HepG2 (cell line): ENCODE results near the gene LCTL. TPM values are rescaled to one million over a fixed set of nuclear protein-coding genes. Genes with fewer than 3 reads are reported as not detected.

Experiments used
- ATAC-seq: fragments of 200-7000 bp; cut with Tn5 transposase; 3 replicates; pipeline ENCODE4 v1.9.1; 2020; ENCODE audit warnings: mild to moderate bottlenecking, moderate library complexity
- BruUV-seq: library from RNA; stranded (reverse); fragments of 400-500 nt; replicated peaks from 2 replicates; lab custom pipeline; 2021; lab: Mats Ljungman, UMichigan
- CTCF ChIA-PET: fragments of 300-600 bp; formaldehyde crosslinking; extraction: SDS; loops from one replicate; lab custom pipeline; 2021; ENCODE audit warnings: low total read pairs, inconsistent platforms, low intra/inter-chr PET ratio; lab: Yijun Ruan, JAX
- POLR2A ChIA-PET: fragments of 350-600 bp; sonication (Branson Sonifier 250); formaldehyde crosslinking; loops from one replicate; lab custom pipeline; 2020; ENCODE audit warnings: antibody characterized with exemption, inconsistent platforms; lab: Yijun Ruan, JAX
- DNase-seq: peaks from one replicate; pipeline ENCODE4 v3.0.0-alpha.2; 2015; ENCODE audit warnings: low spot score
- FAIRE-seq: peaks from 3 replicates; lab custom pipeline; 2011; peaks lifted over from hg19 to GRCh38; lab: Jason Lieb, UNC
- H2AFZ ChIP-seq: one replicate; pipeline ENCODE4 v1.6.1; 2011; ENCODE audit warnings: low read length, inconsistent platforms
- H3K27ac ChIP-seq: fragments of 300-600 bp; 3 replicates; pipeline ENCODE4 v1.8.0; 2011; ENCODE audit warnings: mixed run types, mild to moderate bottlenecking, mixed read lengths, low read length, inconsistent platforms; ENCODE audit not compliant: insufficient read depth; ENCODE audit errors: extremely low read length
- H3K27me3 ChIP-seq, 2 experiments: fragments of 200-600 bp in 1 of 2; 2 replicates in 1 of 2; 3 replicates in 1 of 2; pipeline versions ENCODE4 v1.6.0 to v1.8.0; 2011; ENCODE audit warnings: low read length in 2 of 2, mild to moderate bottlenecking in 2 of 2, moderate library complexity in 2 of 2, inconsistent platforms in 1 of 2; ENCODE audit not compliant: insufficient read depth in 2 of 2, control insufficient read depth in 1 of 2
- H3K36me3 ChIP-seq, 2 experiments: fragments of 200-600 bp in 1 of 2; replicated peaks in 1 of 2; 2 replicates in 1 of 2; 3 replicates in 1 of 2; pipeline versions ENCODE4 v1.5.1 to v1.8.0; 2011; ENCODE audit warnings: low read length in 2 of 2, inconsistent platforms in 1 of 2; ENCODE audit not compliant: insufficient read depth in 2 of 2, control insufficient read depth in 1 of 2
- H3K4me1 ChIP-seq: 2 replicates; pipeline ENCODE4 v1.5.1; 2012; ENCODE audit warnings: low read length, inconsistent platforms; ENCODE audit not compliant: insufficient read depth
- H3K4me2 ChIP-seq: 2 replicates; pipeline ENCODE4 v1.6.0; 2011; ENCODE audit warnings: low read depth, low read length, inconsistent platforms
- H3K4me3 ChIP-seq, 3 experiments: fragments of 200-600 bp in 1 of 3; sonication (generic), shearing (Covaris generic) in 1 of 3; replicated peaks in 1 of 3; 2 replicates each; pipeline ENCODE4 v1.5.1; 2011 to 2016; ENCODE audit warnings: low read length in 3 of 3, inconsistent platforms in 2 of 3, low read depth in 2 of 3, mild to moderate bottlenecking in 2 of 3, control low read depth in 1 of 3, mixed read lengths in 1 of 3; ENCODE audit not compliant: insufficient read depth in 1 of 3
- H3K79me2 ChIP-seq: one replicate; pipeline ENCODE4 v1.6.1; 2011; ENCODE audit warnings: low read length, inconsistent platforms; ENCODE audit not compliant: insufficient read depth
- H3K9ac ChIP-seq: 2 replicates; pipeline ENCODE4 v1.6.0; 2011; ENCODE audit warnings: mild to moderate bottlenecking, low read depth, low read length, inconsistent platforms; ENCODE audit not compliant: insufficient read depth
- H3K9me3 ChIP-seq: 2 replicates; pipeline ENCODE4 v1.5.1; 2012; ENCODE audit warnings: mild to moderate bottlenecking, low read length
- H4K20me1 ChIP-seq: 2 replicates; pipeline ENCODE4 v1.6.0; 2011; ENCODE audit warnings: inconsistent platforms, mild to moderate bottlenecking, low read length, moderate library complexity; ENCODE audit not compliant: insufficient read depth
- FOXK1 ChIP-seq: sonication (generic); formaldehyde crosslinking; IDR thresholded peaks from 2 replicates; pipeline ENCODE4 v1.4.0; 2020; ENCODE audit warnings: low read depth, missing genetic modification reagents, borderline replicate concordance
- HNRNPUL1 ChIP-seq: fragments of 200-400 bp; formaldehyde crosslinking; IDR thresholded peaks from 2 replicates; pipeline ENCODE4 v1.6.1; 2017; ENCODE audit warnings: low read depth, mild to moderate bottlenecking, low read length, moderate library complexity
- IRF2 ChIP-seq: IDR thresholded peaks from 2 replicates; pipeline ENCODE4 v1.6.1; 2018; ENCODE audit warnings: missing genetic modification reagents, missing compliant biosample characterization
- NFYB ChIP-seq: sonication (generic); formaldehyde crosslinking; IDR thresholded peaks from 2 replicates; pipeline ENCODE4 v1.4.0; 2020; ENCODE audit warnings: missing genetic modification reagents
- TFAP4 ChIP-seq: sonication (generic); IDR thresholded peaks from 2 replicates; pipeline ENCODE4 v1.6.1; 2016; ENCODE audit warnings: low read depth, borderline replicate concordance
- TOPORS ChIP-seq: sonication (generic); formaldehyde crosslinking; IDR thresholded peaks from 2 replicates; pipeline ENCODE4 v1.8.0; 2023; ENCODE audit warnings: mild to moderate bottlenecking, missing genetic modification reagents
- TRIM24 ChIP-seq: sonication (generic); formaldehyde crosslinking; IDR thresholded peaks from 2 replicates; pipeline ENCODE4 v1.8.0; 2022; ENCODE audit warnings: mild to moderate bottlenecking, missing genetic modification reagents
- XRCC5 ChIP-seq: fragments of 200-400 bp; formaldehyde crosslinking; optimal IDR thresholded peaks from 2 replicates; pipeline ENCODE3; 2017; ENCODE audit warnings: mild to moderate bottlenecking, low read length
- ZFP37 ChIP-seq: sonication (generic); formaldehyde crosslinking; IDR thresholded peaks from 2 replicates; pipeline ENCODE4 v1.4.0; 2020; ENCODE audit warnings: missing genetic modification reagents, borderline replicate concordance
- ZNF230 ChIP-seq: sonication (generic); formaldehyde crosslinking; IDR thresholded peaks from 2 replicates; pipeline ENCODE4 v1.4.0; 2020; ENCODE audit warnings: mild to moderate bottlenecking, missing genetic modification reagents
- ZNF792 ChIP-seq: IDR thresholded peaks from 2 replicates; pipeline ENCODE4 v1.6.1; 2016
- WGBS: methylation state at CpG from one replicate; pipeline ENCODE4 v1.1.6; 2017; ENCODE audit warnings: low lambda C conversion rate; 5-methylcytosine and 5-hydroxymethylcytosine counted together
- in situ Hi-C: cut with HindIII; loops from 2 replicates; pipeline ENCODE4 v1.10.0; 2017; ENCODE audit warnings: low pct_unique_long_range_greater_than_20kb; ENCODE audit not compliant: extremely low pct_ligation_motif_present
- intact Hi-C: fragments of 100-400 bp; cut with micrococcal nuclease; formaldehyde crosslinking; loops from one replicate; pipeline ENCODE4 v1.10.0; 2022; ENCODE audit not compliant: unreplicated experiment
- polyA plus RNA-seq, 8 experiments: library from polyadenylated mRNA; depleted of rRNA in 3 of 8; stranded (reverse) in 7 of 8; unstranded in 1 of 8; fragments of >200 nt; fragmentation: Illumina TruSeq in 4 of 8; extraction: Trizol in 4 of 8; gene quantifications; 2 replicates each; pipeline versions ENCODE4 v1.2.1 to v1.2.3, GENCODE V29; 2011 to 2016; ENCODE audit warnings: low read depth in 4 of 8, missing spikeins in 1 of 8, mixed read lengths in 1 of 8; ENCODE audit not compliant: insufficient read depth in 1 of 8
- total RNA-seq, 5 experiments: library from RNA; depleted of rRNA; stranded (reverse); fragments of >200 nt; fragmentation: Illumina TruSeq; extraction: Trizol; gene quantifications; 2 replicates each; pipeline ENCODE4 v1.2.3, GENCODE V29; 2016; ENCODE audit warnings: low read depth in 1 of 5
- TF ChIP-seq, protein P1 (sequence below): sonication (generic); formaldehyde crosslinking; IDR thresholded peaks from 2 replicates; pipeline ENCODE4 v1.5.1; 2020; ENCODE audit warnings: mild to moderate bottlenecking, missing genetic modification reagents
- TF ChIP-seq, protein P2 (sequence below): sonication (generic); formaldehyde crosslinking; IDR thresholded peaks from 2 replicates; pipeline ENCODE4 v1.5.0; 2020; ENCODE audit warnings: mild to moderate bottlenecking, missing genetic modification reagents

The LCTL gene
- total and polyA plus RNA-seq, 2 of the 13 experiments (the other 11 are each of a cell fraction or from before 2014, with no cell fraction given): 0.96 to 1.4 TPM

DNA sequence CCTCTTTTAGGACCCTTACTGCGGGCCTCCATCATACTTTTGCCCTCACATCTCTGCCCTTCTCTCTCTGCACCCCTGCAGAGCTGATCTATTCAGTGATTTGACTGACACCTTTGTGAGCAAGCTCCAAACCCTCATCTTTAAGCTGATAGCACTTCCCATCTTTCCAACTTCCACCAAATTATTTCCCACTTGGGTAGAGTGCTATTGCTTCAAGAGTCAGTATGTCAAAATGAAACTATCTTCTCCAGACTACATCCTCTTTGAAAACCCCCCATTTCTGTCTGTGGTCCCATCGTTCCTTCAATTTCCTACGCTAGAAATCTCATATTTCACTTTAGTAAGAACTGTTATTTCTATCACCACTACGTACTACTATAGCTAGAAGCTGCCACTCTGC lies 41.0 kb downstream of the LCTL start:
- peaks cover 5 to 38% of the 10 kb centered on the region in 2 experiments; a peak in 4 of 5 replicates for H3K36me3 ChIP-seq
- no TSS peak for BruUV-seq
- ATAC-seq (no peak), DNase-seq (no peak), FAIRE-seq (no peak)
- in situ Hi-C loops: no loop called here
- no peak overlapping the region for H3K27ac ChIP-seq
- H3K27me3 ChIP-seq: no peaks in the 10 kb centered on the region
- POLR2A ChIA-PET: no interaction called here
- WGBS: 89% methylated on average over 4 of the region's 4 CpGs
- no peaks in the 10 kb centered on the region for H3K79me2 ChIP-seq
- no peak overlapping the region for H3K9ac ChIP-seq
- intact Hi-C loops: no loop called here
- H4K20me1 ChIP-seq: no peaks in the 10 kb centered on the region
- no peak overlapping the region for H3K4me3 ChIP-seq
- no peak overlapping the region for H3K4me2 ChIP-seq
- H3K4me1 ChIP-seq: no peaks in the 10 kb centered on the region
- no peaks in the 10 kb centered on the region for H3K9me3 ChIP-seq
- TF ChIP-seq ZFP37 (CRISPR knock-in tag): no peak
- TF ChIP-seq, all 625 proteins: peak for 0
- no peak overlapping the region for H2AFZ ChIP-seq
- CTCF ChIA-PET: no interaction called here

GRCh38 chr15:66523926-66524325 lies 41.9 kb downstream of the LCTL start:
- H3K36me3 ChIP-seq: peaks cover 3 to 31% of the 10 kb centered on the region in 2 experiments; a peak in 4 of 5 replicates
- H2AFZ ChIP-seq: no peak overlapping the region
- no peaks in the 10 kb centered on the region for H4K20me1 ChIP-seq
- in situ Hi-C loops (no loop called here), intact Hi-C loops (no loop called here)
- WGBS: 93% methylated on average over 3 of the region's 3 CpGs
- DNase-seq (no peak), FAIRE-seq (no peak), ATAC-seq (no peak)
- no peaks in the 10 kb centered on the region for H3K79me2 ChIP-seq
- no peak overlapping the region for H3K4me2 ChIP-seq
- ChIA-PET CTCF (no interaction called here), POLR2A (no interaction called here)
- no peaks in the 10 kb centered on the region for H3K9me3 ChIP-seq
- no peaks in the 10 kb centered on the region for H3K4me1 ChIP-seq
- H3K27ac ChIP-seq: no peak overlapping the region
- H3K4me3 ChIP-seq: no peak overlapping the region
- no peaks in the 10 kb centered on the region for H3K27me3 ChIP-seq
- no TSS peak for BruUV-seq
- H3K9ac ChIP-seq: no peak overlapping the region
- no peak for TF ChIP-seq NFYB
- no peak for TF ChIP-seq TFAP4
- TF ChIP-seq, protein P1, sequence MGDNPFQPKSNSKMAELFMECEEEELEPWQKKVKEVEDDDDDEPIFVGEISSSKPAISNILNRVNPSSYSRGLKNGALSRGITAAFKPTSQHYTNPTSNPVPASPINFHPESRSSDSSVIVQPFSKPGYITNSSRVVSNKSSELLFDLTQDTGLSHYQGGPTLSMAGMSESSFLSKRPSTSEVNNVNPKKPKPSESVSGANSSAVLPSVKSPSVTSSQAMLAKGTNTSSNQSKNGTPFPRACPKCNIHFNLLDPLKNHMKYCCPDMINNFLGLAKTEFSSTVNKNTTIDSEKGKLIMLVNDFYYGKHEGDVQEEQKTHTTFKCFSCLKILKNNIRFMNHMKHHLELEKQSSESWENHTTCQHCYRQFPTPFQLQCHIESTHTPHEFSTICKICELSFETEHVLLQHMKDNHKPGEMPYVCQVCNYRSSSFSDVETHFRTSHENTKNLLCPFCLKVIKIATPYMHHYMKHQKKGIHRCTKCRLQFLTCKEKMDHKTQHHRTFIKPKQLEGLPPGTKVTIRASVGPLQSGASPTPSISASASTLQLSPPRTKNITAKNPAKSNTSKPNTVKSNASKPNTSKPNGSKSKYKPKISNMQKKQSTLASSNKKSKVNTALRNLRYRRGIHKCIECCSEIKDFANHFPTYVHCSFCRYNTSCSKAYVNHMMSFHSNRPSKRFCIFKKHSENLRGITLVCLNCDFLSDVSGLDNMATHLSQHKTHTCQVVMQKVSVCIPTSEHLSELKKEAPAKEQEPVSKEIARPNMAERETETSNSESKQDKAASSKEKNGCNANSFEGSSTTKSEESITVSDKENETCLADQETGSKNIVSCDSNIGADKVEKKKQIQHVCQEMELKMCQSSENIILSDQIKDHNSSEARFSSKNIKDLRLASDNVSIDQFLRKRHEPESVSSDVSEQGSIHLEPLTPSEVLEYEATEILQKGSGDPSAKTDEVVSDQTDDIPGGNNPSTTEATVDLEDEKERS (CRISPR knock-in tag): no peak
- TF ChIP-seq ZNF792: no peak
- no peak for TF ChIP-seq TRIM24
- TF ChIP-seq ZNF230: no peak
- no peak for TF ChIP-seq FOXK1
- no peak for TF ChIP-seq XRCC5
- TF ChIP-seq, protein P2, sequence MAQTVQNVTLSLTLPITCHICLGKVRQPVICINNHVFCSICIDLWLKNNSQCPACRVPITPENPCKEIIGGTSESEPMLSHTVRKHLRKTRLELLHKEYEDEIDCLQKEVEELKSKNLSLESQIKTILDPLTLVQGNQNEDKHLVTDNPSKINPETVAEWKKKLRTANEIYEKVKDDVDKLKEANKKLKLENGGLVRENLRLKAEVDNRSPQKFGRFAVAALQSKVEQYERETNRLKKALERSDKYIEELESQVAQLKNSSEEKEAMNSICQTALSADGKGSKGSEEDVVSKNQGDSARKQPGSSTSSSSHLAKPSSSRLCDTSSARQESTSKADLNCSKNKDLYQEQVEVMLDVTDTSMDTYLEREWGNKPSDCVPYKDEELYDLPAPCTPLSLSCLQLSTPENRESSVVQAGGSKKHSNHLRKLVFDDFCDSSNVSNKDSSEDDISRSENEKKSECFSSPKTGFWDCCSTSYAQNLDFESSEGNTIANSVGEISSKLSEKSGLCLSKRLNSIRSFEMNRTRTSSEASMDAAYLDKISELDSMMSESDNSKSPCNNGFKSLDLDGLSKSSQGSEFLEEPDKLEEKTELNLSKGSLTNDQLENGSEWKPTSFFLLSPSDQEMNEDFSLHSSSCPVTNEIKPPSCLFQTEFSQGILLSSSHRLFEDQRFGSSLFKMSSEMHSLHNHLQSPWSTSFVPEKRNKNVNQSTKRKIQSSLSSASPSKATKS (CRISPR knock-in tag): no peak
- no peak for TF ChIP-seq TOPORS (CRISPR knock-in tag)
- TF ChIP-seq HNRNPUL1: no peak
- no peak for TF ChIP-seq IRF2
